ENCODE results near the gene HSBP1L1.

DNA sequence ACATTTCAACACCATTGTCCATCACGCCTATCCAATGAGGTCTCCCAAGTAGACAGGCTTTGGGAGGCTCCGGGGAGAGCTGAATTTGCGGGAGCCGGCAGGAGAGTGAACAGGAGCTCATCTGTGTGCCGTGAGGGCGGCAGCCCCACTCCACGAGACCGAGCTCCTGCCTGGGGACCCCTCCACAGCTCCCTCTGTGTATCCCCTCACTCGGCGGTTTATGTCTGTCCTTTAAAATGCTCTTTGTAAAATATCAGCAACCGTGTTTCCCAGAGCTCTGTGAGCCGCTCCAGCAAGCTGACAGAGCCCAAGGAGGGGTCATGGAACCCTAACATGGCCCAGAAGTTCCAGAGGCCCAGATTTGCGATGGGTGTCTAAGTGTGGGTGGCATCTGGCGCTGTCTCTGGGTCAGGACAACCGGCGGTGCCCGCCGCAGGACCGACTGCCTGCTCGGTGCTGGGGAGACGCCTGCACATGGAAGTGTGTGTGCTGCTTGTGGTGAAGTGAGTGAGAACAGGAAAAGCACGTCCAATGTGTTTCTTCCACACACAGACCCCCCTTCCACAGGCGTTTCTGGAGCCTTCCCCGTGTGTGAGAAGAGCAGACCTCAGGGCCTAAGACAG is 47.8 kb upstream of the HSBP1L1 start:
- TF ChIP-seq POLR2AphosphoS5 (IDR thresholded peaks at IDR 0.05; ENCODE audit: insufficient read depth, low read depth, low read length) (no peak), POLR2A (IDR thresholded peaks at IDR 0.05; ENCODE audit: low read depth, low read length) (no peak), EZH2 (IDR thresholded peaks at IDR 0.05; ENCODE audit: borderline replicate concordance, low read depth, low read length, severe bottlenecking) (no peak)
